ENCODE measurements around the gene RNLS. TPM values are rescaled to one million over a fixed set of nuclear protein-coding genes. Genes with fewer than 3 reads are reported as not detected.

The RNLS gene
- polyA plus RNA-seq, 3 donors: 3.3 to 3.9 (median 3.7) TPM

GRCh38 chr10:88494537-88494936 is 88.6 kb downstream of the RNLS start:
- no peak overlapping the region for H3K4me3 Mint-ChIP-seq
- H3K79me2 ChIP-seq (ENCODE audit: insufficient read depth, low read length): no peaks in the 10 kb centered on the region
- no peak overlapping the region for H3K27ac Mint-ChIP-seq

GRCh38 chr10:88493691-88494483 is 89.2 kb downstream of the RNLS start:
- H4K20me1 ChIP-seq (ENCODE audit: insufficient read depth, low read length): no peaks in the 10 kb centered on the region
- no peak for TF ChIP-seq CTCF (IDR thresholded peaks at IDR 0.05)
- no peak overlapping the region for H3K4me2 ChIP-seq (replicated peaks; ENCODE audit: extremely low read depth, low read length, poor library complexity, severe bottlenecking)
- H3K4me3 ChIP-seq (replicated peaks in 1 of 3; ENCODE audit: low read depth in 2 of 3, low read length in 3 of 3): no peak overlapping the region
- no peaks in the 10 kb centered on the region for H3K27me3 ChIP-seq (ENCODE audit: control insufficient read depth in 2 of 2, insufficient read depth in 2 of 2, low read length in 2 of 2)
- H3K27ac ChIP-seq (ENCODE audit: low read depth in 1 of 2, low read length in 2 of 2): no peak overlapping the region
- peak in 1 of 3 donors; percentile 5 for DNase-seq
- Mint-ChIP-seq H3K4me1 (peaks cover 54% of the 10 kb centered on the region), H3K27ac (no peak overlapping the region), H3K36me3 (no peaks in the 10 kb centered on the region), H3K9me3 (no peaks in the 10 kb centered on the region), H3K4me3 (no peak overlapping the region), H3K27me3 (ENCODE audit: low read depth in 3 of 3) (no peaks in the 10 kb centered on the region)
- H3K9ac ChIP-seq (ENCODE audit: insufficient read depth, low read length, poor library complexity, severe bottlenecking): no peak overlapping the region
- WGBS (ENCODE audit: insufficient coverage): 60% methylated on average over 1 of the region's 3 CpGs
- peaks cover 33 to 48% of the 10 kb centered on the region in 2 donors for H3K4me1 ChIP-seq (ENCODE audit: control insufficient read depth in 1 of 2, insufficient read depth in 2 of 2, low read length in 2 of 2)
- H3K79me2 ChIP-seq (ENCODE audit: insufficient read depth, low read length): no peaks in the 10 kb centered on the region
- no peak overlapping the region for H2AFZ ChIP-seq (ENCODE audit: insufficient read depth, low read depth, low read length, poor library complexity, severe bottlenecking)
- H3K9me3 ChIP-seq (replicated peaks in 1 of 2; ENCODE audit: control insufficient read depth in 1 of 2, insufficient read depth in 1 of 2, low read length in 2 of 2): no peaks in the 10 kb centered on the region
- no peaks in the 10 kb centered on the region for H3K36me3 ChIP-seq (replicated peaks in 1 of 2; ENCODE audit: control insufficient read depth in 1 of 2, insufficient read depth in 2 of 2, low read length in 2 of 2)
- intact Hi-C loops (cut with micrococcal nuclease): no loop called here

More at GRCh38 chr10:88494537-88494936, 88.6 kb downstream of the RNLS start:
- no peaks in the 10 kb centered on the region for H3K27me3 Mint-ChIP-seq (ENCODE audit: low read depth in 3 of 3)
- Histone ChIP-seq H3K9me3 (replicated peaks in 1 of 2; ENCODE audit: control insufficient read depth in 1 of 2, insufficient read depth in 1 of 2, low read length in 2 of 2) (no peaks in the 10 kb centered on the region), H3K4me1 (ENCODE audit: control insufficient read depth in 1 of 2, insufficient read depth in 2 of 2, low read length in 2 of 2) (peaks cover 33 to 48% of the 10 kb centered on the region in 2 donors), H3K27me3 (ENCODE audit: control insufficient read depth in 2 of 2, insufficient read depth in 2 of 2, low read length in 2 of 2) (no peaks in the 10 kb centered on the region), H3K9ac (ENCODE audit: insufficient read depth, low read length, poor library complexity, severe bottlenecking) (no peak overlapping the region), H2AFZ (ENCODE audit: insufficient read depth, low read depth, low read length, poor library complexity, severe bottlenecking) (no peak overlapping the region), H3K36me3 (replicated peaks in 1 of 2; ENCODE audit: control insufficient read depth in 1 of 2, insufficient read depth in 2 of 2, low read length in 2 of 2) (no peaks in the 10 kb centered on the region), H3K27ac (ENCODE audit: low read depth in 1 of 2, low read length in 2 of 2) (no peak overlapping the region), H3K4me2 (replicated peaks; ENCODE audit: extremely low read depth, low read length, poor library complexity, severe bottlenecking) (no peak overlapping the region), H4K20me1 (ENCODE audit: insufficient read depth, low read length) (no peaks in the 10 kb centered on the region), H3K4me3 (replicated peaks in 1 of 3; ENCODE audit: low read depth in 2 of 3, low read length in 3 of 3) (no peak overlapping the region)
- intact Hi-C loops (cut with micrococcal nuclease): no loop called here
- DNase-seq: no peak
- no peak for TF ChIP-seq CTCF (IDR thresholded peaks at IDR 0.05)
- H3K4me1 Mint-ChIP-seq: peaks cover 54% of the 10 kb centered on the region
- H3K36me3 Mint-ChIP-seq: no peaks in the 10 kb centered on the region
- no peaks in the 10 kb centered on the region for H3K9me3 Mint-ChIP-seq

Measured in CD14-positive monocyte (primary cell).